Measurements from ENCODE around the gene DNAJC7.
"Not testable (repeated sequence)": the region's sequence is repeated elsewhere in the genome, so short reads cannot be mapped to it uniquely, and the experiment has no call there.

The DNAJC7 gene

DNA sequence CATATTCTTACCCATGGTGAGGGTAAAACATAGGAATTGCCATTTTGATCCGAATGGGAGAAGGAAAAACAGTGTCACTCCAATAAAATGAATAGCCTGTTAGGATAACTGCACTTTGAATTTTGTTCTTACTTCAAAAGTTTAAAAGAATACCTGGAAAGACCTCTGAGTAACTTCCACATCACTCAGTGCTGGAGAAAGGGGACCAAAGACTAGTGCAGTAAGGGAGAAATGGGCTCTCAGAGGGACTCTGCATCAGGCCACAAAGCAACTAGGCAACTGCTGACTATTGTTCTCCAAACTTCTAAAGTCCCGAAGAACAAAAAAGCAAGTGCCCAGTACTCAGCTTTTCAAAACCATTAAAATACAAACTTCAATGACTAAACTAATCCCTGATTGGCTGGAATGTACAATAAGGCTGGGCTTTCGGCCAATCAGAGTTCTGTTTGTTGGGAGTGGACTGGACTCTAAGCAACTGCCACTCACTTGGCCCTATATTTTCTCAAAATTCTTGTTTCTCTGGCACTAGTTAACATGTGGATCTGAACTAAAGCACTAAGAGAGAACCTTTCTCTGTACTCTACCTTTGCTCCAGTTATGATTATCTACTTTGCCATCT is 6.2 kb downstream of the DNAJC7 start:
- ATAC-seq (no peak), DNase-seq (no peak)

DNA sequence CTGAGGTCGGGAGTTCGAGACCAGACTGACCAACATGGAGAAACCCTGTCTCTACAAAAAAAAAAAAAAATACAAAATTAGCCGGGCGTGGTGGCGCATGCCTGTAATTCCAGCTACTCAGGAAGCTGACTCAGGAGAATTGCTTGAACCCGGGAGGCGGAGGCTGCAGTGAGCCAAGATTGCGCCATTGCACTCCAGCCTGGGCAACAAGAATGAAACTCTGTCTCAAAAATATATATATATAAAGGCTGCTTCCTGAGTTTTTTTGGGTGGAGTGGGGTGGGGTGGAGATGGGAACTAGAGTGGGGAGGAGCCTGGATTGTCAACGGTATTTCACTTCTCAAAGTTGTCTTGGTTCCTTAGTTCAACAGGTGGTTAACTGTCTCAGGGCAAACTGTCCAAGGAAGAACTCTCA is 7.0 kb downstream of the DNAJC7 start:
- not testable (repeated sequence) for DNase-seq, ATAC-seq

GRCh38 chr17:42009170-42009569 is 8.1 kb downstream of the DNAJC7 start:
- no peak for ATAC-seq
- DNase-seq = no peak

DNA sequence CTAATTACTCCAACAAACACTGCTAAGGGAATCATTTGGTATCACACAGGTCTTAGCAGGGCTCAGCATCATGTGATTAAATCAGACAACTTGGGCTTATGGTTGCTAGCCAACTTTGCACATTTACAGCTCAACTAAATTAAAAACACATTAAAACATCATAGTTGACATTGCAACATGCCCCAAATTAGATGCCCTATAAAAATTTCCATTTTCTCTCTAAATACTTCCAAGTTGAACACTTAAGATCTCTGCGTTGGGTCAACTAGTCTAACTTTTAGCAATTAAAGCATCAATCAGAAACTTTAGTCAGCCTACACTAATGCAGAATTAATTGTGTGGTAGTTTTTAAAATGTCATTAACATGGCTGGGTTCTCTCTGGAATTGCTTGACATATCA is 12.1 kb downstream of the DNAJC7 start:
- DNase-seq (no peak), ATAC-seq (no peak)

DNA sequence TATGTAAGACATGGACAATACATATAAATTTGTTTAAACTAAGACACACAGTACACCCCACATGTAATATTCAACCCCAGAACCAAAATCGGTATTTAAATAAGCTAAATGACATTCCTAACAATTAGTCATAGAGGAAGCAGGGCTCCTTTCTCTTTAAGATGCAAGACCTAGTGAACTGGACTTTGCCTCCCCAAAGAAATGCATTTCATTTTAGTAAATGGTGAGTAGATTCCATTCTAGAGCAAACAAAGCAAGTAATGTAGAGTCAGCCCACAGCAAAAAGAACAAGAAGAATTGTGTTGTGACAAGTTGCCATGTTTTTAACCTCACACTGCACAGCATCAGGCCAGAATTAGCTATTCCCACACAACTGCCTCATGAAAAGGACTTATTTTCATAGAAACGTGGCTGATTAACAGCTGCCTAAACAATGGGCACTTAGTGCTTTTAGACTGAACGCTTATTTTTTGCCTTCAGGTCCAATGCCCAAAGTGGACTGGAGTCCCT is 14.4 kb downstream of the DNAJC7 start:
- no peak for DNase-seq

DNA sequence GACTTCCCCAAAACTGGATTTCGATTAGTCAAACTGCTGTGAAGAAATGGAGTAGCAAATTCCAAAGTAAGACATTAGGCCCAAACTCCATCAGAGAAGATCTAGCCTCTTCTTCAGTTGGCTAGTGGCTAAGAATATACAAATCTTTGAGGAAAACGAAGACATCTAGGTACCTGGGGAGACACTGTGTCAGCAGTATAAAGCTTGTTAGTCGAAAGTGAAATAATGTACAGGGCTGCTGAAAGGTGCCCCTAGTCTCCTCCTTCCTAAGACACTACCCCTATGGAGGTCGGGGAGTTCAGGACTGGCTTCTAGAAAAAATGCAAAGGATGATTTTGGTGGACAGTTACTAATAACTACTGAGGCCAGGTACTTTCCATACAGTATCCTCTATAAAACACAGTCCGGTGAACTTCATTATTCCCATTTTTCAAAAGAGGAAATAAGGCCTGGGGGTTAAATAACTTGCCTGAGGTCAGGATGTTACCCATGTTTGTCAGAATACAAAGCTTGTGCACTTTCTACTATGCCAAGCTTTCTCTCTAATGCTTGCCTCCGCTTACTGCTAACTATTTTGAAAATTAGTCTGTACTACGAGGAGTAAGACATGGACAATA is 15.0 kb downstream of the DNAJC7 start:
- DNase-seq = no peak
- no peak for ATAC-seq

More for the DNA sequence above, 14.4 kb downstream of the DNAJC7 start:
- no peak for ATAC-seq

DNA sequence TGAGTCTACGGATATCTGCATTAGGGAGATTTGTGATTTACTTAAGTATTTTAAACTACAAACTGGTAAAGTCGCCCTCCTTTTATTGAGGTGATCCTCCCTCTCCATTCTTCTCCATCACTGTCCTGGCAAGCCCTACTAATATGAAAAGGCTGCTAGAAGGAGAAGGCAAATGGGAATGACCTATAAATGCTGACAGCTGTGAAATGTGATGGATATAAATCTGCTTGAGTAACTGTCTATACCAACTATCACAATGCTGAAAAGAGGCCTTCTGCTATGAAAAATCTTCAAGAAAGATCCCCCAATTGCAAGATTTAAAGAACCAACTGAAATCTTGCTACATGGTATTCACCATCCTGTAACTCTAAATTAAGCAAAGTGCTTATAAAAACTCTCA is 15.5 kb downstream of the DNAJC7 start:
- DNase-seq = no peak

GRCh38 chr17:42000413-42001133 is 16.7 kb downstream of the DNAJC7 start:
- DNase-seq (no peak), ATAC-seq (no peak)

More for the DNA sequence above, 15.5 kb downstream of the DNAJC7 start:
- ATAC-seq = no peak

DNA sequence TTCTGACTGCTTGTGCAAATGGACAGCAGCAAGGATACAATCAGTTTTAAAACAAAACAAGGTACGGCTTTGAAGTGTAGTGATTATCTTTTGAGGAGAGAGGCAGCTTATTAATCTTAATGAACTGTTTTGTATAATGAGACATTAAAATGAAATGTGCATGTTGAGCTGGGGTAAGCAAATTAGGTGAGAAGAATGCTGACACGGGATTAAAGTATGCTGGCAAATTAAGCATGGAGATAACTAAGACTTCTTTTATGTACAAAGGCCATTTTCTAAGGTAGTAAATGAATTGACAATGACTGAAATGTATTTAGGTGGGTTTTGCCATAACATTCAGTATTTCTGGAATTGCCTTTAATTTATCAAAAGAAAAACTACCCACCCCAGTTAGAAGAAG is 18.7 kb downstream of the DNAJC7 start:
- ATAC-seq (no peak), DNase-seq (no peak)

DNA sequence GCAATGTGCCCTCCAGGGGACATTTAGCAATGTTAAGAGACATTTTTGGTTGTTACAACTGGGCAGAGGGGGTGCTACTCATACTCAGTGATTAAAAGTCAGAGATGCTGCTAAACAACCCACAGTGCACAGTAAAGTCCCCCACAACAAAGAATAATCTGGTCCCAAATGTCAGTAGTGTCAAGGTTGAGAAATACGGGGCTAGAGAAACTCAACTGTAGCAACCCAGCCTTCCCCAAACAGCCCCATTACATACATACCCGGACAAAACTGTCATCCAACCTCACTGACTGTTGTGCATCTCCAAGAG is 20.4 kb downstream of the DNAJC7 start:
- DNase-seq = no peak
- peak; percentile 65 for ATAC-seq

DNA sequence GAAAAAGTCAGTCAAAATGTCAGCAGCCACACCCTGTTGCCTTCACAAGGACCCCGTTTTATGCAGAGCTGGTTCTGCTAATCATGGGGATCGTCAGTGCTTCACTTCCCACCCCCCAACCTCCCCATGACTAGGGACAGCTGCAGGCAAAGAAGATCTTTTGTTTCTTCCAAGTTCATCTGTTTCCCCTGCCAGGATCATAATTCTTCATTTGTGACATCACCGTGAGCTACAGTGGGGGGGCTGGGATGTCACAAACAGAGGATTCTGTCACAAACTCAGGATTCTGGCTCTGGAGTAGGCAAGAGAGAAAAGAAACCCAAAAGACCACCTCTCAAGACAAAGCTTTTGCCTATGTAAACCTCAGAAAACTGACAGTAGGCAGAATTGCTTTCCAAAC is 24.7 kb downstream of the DNAJC7 start:
- ATAC-seq (no peak), DNase-seq (no peak)

DNA sequence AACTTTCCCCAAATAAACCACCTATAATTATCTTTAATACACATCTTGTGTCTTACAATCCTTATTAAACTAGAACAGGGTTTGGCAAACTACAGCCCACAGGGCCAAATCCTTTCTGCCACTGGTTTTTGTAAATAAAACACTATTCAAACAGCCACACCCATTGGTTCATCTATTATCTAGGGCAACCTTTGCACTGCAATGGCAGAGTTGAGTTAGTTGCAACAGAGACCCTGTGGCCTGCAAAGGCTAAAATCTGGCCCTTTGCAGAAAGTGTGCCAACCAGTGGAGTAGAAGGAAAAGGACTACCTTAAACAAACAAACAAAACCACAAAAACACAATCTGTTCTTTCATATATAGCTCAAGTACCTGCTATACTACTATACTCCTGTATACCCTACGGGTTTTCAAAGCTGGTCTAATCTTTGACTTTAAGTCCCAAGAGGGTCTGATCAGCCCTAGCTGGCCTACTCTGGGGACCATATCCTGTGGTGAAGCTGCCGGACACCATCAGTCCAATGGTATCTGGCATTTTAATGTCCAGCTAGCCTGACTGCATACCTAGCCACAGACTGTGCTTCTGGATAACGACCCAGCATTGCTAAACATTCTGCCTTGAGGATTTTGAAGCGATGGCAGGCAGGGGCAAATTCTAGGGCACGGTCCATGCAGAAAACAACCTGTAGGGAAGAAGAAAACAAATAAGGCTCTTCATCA is 27.4 kb downstream of the DNAJC7 start:
- ATAC-seq (no peak), DNase-seq (no peak)

DNA sequence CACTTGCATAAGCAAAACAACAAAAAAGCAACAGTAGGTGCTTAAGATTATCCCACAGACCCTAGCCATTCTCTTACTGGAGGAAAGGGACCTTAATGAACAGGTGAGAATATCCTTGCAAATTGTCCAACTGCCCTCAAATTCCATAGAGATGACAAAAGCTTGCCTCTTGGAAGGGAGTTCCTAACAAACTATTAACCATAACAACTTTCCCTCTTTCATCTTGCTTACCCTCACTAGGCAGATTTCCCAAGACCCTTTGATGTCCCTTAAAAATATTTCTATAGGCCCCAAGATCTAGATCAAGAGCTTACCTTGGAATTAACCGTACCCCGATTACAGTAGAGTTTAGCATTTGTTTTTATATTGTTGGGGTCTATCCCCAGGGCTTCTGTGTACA is 28.8 kb downstream of the DNAJC7 start:
- ATAC-seq (no peak), DNase-seq (no peak)

- DNase-seq (no peak), ATAC-seq (peak; percentile 90)
Measured at GRCh38 chr17:41987642-41988041, 29.6 kb downstream of the DNAJC7 start.

DNA sequence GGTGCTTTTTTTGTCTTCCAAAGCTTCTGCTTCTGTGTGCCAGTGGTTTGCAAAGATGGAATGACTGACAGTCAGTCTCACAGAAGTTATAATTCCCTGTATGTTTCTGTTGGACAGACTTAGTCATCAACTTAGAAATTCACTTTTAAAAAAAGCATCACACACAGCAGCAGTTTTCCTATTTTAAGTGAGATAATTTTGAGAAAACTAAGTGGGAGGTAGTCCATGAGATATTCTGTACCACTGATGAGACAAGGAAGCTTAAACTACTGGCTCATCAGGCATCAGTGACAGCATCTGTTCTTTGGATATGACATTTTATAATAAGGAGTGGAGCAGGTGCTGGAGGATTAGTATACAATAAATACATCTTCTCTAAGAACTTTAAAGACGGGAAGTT is 30.6 kb downstream of the DNAJC7 start:
- no peak for ATAC-seq
- no peak for DNase-seq

GRCh38 chr17:41985919-41986318 is 31.3 kb downstream of the DNAJC7 start:
- DNase-seq = no peak
- no peak for ATAC-seq

DNA sequence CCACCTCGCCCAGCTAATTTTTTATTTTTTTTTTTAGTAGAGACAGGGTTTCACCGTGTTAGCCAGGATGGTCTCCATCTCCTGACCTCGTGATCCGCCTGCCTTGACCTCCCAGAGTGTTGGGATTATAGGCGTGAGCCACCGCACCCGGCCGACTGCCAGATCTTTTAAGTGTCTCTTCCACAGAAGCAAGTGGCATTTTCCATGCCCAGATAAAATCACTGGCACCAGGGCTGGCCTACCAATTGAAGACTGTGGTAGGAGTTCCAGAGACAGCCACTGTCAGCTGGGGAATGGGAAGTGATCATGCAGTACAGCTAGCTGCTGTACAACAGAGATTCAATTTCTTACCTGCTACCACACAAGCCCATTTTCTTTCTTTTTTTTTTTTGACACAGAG is 32.8 kb downstream of the DNAJC7 start:
- no peak for ATAC-seq
- no peak for DNase-seq

- ATAC-seq = no peak
- no peak for DNase-seq
Measured at GRCh38 chr17:41982026-41982760, 35.0 kb downstream of the DNAJC7 start.

GRCh38 chr17:41977991-41978390 is 39.2 kb downstream of the DNAJC7 start:
- no peak for DNase-seq
- no peak for ATAC-seq

DNA sequence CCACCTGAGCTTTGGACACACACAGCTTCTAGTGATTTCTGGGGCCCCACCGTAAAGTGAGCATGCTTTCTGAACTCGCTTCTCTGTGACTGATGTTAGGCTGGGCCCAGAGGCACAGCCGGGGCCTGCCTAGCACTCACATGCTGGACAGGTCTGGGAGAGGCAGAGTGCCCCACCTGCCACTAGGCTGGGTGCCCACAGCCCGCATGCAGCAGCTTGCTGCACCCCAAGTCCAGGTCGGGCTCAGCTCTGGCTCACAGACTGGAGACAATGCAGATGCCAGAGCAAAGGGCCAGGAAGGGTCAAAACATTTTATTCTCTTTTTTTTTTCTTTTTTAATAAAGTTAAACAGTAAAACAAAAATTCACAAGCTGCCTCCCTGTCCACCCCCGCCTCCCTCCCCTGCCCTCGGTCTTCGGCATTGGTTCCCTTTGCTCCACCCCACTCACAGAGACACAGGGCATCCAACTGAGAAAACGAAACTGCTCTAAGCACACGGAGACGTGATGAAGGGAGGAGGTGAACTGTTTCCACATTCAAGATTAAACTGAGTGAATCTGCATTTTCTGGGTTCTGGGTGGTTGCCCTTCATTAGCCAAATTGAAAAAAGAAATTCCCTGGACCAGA is 41.0 kb downstream of the DNAJC7 start:
- ATAC-seq (no peak), DNase-seq (no peak)

All from stimulated activated naive CD8-positive, alpha-beta T cell treated with anti-CD3 and anti-CD28 coated beads, Interleukin-15, Interleukin-2, amounts not matched to agents 100 U/mL and 50 U/mL, for 24 hours (primary cell).